ENCODE measurements around the gene CBLN3. TPM values are rescaled to one million over a fixed set of nuclear protein-coding genes. Genes with fewer than 3 reads are reported as not detected.
A peak's percentile ranks its signal among the peaks of the same experiment; 100 is the strongest.

The CBLN3 gene
- total and polyA plus RNA-seq, 9 of the 15 experiments (the other 6 are each of a cell fraction or from before 2014, with no cell fraction given): 0.05 to 0.59 (median 0.26) TPM; not detected in 1

DNA sequence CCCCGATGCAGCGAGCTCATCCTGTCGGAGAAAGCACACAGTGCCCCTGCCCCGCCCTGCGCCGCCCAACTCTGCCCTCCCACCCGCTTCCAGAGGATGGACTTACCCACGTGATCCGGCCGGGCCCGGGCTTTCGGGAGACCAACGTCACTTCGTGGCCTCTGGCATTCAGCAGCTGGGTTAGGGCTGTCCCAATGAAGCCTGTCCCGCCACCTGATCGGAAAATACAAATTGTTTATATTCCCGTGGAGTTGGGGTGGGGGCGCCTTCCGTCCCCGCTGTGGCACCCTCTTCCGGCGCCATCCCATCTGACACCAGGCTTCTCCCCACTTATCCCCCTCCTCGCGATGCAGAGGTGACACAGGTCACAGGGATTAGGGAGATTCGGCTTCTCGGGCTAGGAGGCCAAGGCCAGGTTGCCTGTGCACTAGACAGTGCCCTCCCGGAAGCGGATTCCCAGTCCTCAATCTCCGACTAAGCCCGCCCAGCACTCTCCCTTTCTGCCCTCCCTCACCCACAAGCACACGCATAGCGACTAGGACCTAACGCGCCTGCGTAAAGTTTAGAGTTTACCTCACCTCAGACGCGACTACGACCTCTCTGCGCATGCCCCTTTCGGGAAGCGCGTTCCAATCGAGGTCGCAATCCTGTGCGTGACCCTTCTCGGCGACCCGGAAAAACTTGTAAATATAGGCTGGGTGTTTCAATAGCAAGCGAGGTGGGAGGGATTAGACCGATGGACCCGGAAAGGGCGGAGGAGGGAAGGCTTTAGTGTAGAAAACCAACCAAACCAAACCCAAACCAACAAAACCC lies 13.0 kb upstream of the CBLN3 start, which contains the start of gene SDR39U1 (continued):
- TF ChIP-seq, protein P1, sequence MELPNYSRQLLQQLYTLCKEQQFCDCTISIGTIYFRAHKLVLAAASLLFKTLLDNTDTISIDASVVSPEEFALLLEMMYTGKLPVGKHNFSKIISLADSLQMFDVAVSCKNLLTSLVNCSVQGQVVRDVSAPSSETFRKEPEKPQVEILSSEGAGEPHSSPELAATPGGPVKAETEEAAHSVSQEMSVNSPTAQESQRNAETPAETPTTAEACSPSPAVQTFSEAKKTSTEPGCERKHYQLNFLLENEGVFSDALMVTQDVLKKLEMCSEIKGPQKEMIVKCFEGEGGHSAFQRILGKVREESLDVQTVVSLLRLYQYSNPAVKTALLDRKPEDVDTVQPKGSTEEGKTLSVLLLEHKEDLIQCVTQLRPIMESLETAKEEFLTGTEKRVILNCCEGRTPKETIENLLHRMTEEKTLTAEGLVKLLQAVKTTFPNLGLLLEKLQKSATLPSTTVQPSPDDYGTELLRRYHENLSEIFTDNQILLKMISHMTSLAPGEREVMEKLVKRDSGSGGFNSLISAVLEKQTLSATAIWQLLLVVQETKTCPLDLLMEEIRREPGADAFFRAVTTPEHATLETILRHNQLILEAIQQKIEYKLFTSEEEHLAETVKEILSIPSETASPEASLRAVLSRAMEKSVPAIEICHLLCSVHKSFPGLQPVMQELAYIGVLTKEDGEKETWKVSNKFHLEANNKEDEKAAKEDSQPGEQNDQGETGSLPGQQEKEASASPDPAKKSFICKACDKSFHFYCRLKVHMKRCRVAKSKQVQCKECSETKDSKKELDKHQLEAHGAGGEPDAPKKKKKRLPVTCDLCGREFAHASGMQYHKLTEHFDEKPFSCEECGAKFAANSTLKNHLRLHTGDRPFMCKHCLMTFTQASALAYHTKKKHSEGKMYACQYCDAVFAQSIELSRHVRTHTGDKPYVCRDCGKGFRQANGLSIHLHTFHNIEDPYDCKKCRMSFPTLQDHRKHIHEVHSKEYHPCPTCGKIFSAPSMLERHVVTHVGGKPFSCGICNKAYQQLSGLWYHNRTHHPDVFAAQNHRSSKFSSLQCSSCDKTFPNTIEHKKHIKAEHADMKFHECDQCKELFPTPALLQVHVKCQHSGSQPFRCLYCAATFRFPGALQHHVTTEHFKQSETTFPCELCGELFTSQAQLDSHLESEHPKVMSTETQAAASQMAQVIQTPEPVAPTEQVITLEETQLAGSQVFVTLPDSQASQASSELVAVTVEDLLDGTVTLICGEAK (IDR thresholded peaks at IDR 0.05): peak; percentile 97
- TF ChIP-seq, protein P1 (CRISPR knock-in tag; IDR thresholded peaks at IDR 0.05): no peak
- TF ChIP-seq CXXC5 (CRISPR knock-in tag; IDR thresholded peaks at IDR 0.05): peak; percentile 66
- TF ChIP-seq ZNF212 (CRISPR knock-in tag; IDR thresholded peaks at IDR 0.05): no peak
- TF ChIP-seq CBX1 (IDR thresholded peaks at IDR 0.05; ENCODE audit: low read depth): 0 out of 2 replicates have a peak, but pooled peaks have one; percentile 44
- no peak for TF ChIP-seq TARDBP (IDR thresholded peaks at IDR 0.05)
- TF ChIP-seq ETV1 (tag; conservative IDR thresholded peaks at IDR 0.05; ENCODE audit: low read depth): peak; percentile 63
- peak; percentile 19; the same call in 1 of the 2 replicates for TF ChIP-seq TEAD4 (IDR thresholded peaks at IDR 0.05; ENCODE audit: low read length)
- no peak for TF ChIP-seq TEAD4 (CRISPR knock-in tag; IDR thresholded peaks at IDR 0.05; ENCODE audit: borderline replicate concordance)
- peak in 1 of 2 experiments; percentile 35; a peak in 1 of 4 replicates for TF ChIP-seq FOXA3 (CRISPR knock-in tag; conservative IDR thresholded peaks at IDR 0.05 in 1 of 2, IDR thresholded peaks at IDR 0.05 in 1 of 2)
- no peak for TF ChIP-seq NCOR1 (IDR thresholded peaks at IDR 0.05)
- TF ChIP-seq, protein P2, sequence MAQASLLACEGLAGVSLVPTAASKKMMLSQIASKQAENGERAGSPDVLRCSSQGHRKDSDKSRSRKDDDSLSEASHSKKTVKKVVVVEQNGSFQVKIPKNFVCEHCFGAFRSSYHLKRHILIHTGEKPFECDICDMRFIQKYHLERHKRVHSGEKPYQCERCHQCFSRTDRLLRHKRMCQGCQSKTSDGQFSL (CRISPR knock-in tag; IDR thresholded peaks at IDR 0.05): no peak
- TF ChIP-seq, protein P2 (tag; IDR thresholded peaks at IDR 0.05): no peak
- TF ChIP-seq, protein P3, sequence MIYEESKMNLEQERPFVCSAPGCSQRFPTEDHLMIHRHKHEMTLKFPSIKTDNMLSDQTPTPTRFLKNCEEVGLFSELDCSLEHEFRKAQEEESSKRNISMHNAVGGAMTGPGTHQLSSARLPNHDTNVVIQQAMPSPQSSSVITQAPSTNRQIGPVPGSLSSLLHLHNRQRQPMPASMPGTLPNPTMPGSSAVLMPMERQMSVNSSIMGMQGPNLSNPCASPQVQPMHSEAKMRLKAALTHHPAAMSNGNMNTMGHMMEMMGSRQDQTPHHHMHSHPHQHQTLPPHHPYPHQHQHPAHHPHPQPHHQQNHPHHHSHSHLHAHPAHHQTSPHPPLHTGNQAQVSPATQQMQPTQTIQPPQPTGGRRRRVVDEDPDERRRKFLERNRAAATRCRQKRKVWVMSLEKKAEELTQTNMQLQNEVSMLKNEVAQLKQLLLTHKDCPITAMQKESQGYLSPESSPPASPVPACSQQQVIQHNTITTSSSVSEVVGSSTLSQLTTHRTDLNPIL (CRISPR knock-in tag; IDR thresholded peaks at IDR 0.05): 0 out of 2 replicates have a peak, but pooled peaks have one; percentile 43
- TF ChIP-seq SMAD3 (CRISPR knock-in tag; conservative IDR thresholded peaks at IDR 0.05): no peak
- TF ChIP-seq ESRRA (IDR thresholded peaks at IDR 0.05; ENCODE audit: borderline replicate concordance, low read depth): peak; percentile 69
- TF ChIP-seq ZNF124 (CRISPR knock-in tag; IDR thresholded peaks at IDR 0.05): no peak
